GM19372 (cell line): ENCODE results near the gene SARNP.

Experiments
- ATAC-seq: cut with Tn5 transposase; IDR thresholded peaks from one replicate; pipeline ENCODE4 v1.9.1; 2021; ENCODE audit warnings: mild to moderate bottlenecking, low read depth, moderate library complexity; ENCODE audit not compliant: unreplicated experiment

SARNP gene

DNA sequence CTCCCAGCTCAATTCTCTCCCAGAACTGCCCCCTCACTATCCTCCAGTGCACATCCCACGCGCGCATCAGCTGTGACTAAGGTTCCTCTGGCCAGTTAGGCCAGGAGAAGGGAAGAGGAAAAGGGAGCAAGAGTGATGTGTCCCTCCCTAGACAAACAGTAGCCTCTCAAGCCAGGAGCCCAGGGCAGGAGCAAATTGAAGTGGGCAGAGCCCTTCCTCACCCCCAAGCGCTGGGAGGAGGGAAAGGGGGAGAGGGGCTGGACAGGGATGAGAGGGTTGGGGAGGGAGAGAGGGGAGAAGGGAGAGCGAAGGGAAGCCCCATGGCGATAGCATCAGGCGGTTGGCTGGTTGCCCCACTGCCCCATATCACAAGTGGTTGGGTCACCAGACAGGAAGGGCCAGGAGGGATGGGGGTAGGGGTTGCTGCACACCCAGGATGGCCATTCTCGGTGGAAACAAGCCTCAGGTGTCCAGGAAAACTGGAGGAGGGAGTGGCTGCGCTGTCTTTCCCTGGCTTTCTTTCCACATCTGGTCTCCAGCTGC, 89.8 kb downstream of the SARNP start:
- ATAC-seq: no peak

DNA sequence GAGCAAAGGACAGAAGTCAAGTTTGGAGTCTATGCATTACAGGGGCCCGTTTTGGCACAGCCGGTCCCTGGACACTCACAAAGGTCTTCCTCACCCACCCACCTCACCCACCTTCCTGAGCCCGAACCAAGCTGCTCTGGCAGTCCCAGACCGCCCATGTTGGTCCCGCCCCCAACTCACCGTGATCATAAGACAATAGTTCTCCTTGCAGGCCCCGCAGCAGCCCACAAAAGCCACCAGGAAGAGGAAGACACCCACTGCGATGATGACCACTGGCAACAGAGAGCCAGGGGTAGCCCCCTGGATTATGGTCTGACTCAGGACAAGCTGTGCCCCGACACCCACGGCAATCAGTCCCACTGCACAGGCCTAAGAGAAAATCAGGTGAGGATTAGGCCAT, 90.6 kb downstream of the SARNP start:
- no peak for ATAC-seq

- no peak for ATAC-seq
Observed at GRCh38 chr12:55725556-55725955, 92.0 kb downstream of the SARNP start.

- no peak for ATAC-seq
Observed at GRCh38 chr12:55724940-55725309, 92.6 kb downstream of the SARNP start.

- no peak for ATAC-seq
Observed at GRCh38 chr12:55724226-55724939, 93.1 kb downstream of the SARNP start.

DNA sequence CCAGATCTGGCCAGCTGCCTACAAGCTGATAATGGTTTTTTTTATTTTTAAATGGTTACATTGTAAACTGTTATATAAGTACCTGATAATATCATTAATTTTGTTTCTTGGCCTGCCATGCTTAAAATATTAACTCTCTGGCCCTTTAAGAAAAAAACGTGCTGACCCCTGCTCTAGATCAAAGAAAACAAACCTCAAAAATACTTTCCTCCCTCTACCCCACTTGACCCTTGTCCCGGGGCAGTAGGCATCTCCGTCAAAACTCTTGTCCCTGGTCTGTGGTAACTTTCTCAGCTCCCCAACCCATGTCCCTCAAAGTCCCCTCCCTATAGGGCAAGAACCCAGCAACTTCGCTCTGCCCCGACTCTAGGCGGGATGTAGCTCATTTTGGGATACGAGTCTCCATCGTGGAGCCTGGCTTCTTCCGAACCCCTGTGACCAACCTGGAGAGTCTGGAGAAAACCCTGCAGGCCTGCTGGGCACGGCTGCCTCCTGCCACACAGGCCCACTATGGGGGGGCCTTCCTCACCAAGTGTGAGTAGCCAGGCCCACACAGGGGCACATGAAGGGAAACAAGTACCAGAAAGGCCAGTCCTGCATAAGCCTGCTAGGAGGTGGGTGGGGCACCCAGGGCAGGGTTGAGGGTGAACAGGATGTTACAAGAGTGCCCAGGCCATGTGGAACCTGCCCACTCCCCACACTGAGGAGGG, 93.9 kb downstream of the SARNP start:
- no peak for ATAC-seq

DNA sequence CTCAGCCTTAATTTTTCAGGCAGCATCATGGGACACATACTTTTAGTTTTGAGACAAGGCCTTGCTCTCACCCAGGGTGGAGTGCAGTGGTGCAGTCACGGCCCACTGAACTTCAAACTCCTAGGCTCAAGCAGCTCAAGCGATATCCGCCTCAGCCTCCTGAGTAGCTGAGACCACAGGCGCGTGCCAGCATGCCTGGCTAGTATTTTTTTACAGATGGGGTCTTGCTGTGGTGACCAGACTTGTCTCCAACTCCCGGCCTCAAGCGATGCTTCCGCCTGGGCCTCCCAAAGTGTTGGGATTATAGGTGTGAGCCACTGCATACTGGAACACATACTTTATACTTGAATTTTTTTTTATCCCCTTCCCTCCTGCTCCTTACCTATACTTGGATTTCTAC, 94.6 kb downstream of the SARNP start:
- ATAC-seq: no peak

DNA sequence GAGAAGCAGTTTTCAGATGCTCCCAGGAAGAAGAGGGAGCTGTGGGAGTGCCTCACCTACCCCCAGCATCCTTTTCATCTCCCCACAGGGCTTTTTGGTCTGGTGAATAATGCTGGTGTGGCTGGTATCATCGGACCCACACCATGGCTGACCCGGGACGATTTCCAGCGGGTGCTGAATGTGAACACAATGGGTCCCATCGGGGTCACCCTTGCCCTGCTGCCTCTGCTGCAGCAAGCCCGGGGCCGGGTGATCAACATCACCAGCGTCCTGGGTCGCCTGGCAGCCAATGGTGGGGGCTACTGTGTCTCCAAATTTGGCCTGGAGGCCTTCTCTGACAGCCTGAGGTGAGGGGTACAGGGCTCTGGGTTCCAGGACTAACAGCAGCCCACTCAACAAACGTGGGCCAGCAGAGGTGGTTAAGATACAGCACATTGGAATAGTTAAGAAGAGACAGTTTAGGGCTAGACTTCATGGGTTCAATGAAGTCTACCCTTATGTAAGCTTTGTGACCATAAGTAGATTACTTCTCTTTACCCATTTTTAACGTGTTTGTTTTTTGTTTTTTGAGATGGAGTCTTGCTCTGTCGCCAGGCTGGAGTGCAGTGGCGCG, 95.8 kb downstream of the SARNP start:
- no peak for ATAC-seq

GRCh38 chr12:55720894-55721444, 96.6 kb downstream of the SARNP start:
- ATAC-seq: no peak

DNA sequence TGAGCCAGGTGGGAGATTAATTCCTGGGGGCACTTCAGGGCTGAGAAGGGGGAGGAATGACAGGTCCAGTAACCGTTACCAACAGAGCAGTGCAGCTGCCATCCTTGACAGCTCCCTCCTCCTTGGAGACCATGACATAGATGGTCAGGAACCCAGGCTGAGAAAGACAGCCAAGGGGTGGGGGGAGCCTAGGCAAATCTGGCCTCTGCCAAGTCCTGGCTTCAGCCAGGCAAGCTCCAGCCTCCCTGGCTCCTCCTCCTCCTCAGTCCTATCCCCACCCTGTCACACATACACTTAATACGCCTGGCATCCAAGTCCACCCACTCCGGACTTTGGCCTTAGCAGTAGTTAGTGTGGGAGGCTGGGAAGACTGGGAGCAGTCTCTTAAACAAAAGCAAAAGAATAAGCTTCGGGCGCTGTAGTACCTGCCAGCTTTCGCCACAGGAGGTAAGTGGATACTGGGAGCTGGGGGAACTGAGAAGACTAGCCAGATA, 97.4 kb downstream of the SARNP start, which contains the start of gene RDH5:
Gene RDH5, plus strand, starts transcription at position 323 of the 494 bp plus-strand sequence. CDS start 792 bp downstream, outside the sequence.
- ATAC-seq: no peak

DNA sequence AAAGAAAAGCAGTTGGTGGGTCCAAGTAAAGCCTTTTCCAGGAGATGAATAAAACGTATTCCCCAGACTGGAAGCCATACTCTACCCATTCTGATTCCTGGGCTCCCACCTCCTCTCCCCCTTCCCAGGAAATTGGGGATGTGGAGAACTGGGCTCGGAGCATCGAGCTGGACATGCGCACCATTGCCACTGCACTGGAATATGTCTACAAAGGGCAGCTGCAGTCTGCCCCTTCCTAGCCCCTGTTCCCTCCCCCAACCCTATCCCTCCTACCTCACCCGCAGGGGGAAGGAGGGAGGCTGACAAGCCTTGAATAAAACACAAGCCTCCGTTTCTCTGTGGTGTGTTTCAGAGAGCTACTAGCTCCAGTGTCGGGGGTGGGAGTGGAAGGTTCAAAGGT, 98.2 kb downstream of the SARNP start:
- no peak for ATAC-seq

DNA sequence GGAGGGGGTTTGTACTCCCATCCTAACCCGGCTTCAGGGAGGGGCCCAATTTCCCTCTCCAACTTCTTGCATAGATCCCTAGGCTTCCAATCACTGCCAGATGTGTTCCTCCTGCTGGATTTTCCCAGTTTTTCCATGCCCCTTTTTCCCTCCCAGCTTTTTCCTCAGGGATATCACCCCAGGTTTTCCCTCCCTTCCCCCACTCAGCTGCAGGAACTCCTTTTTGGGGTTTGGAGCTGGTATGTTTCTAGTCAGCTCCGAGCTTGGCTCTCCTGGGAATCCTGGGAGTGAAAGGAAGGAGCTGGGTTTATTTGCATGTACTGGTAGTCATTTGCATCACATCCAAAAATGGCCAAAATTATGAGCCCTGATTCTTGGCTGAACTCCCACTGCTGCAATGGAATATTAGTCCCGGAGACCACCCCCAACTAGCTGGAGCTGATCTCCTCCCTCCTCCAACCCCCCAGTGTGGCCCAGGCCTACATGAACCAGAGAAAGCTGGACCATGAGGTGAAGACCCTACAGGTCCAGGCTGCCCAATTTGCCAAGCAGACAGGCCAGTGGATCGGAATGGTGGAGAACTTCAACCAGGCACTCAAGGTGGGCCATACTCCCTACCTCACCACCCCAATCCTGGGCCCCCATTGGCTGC, 98.8 kb downstream of the SARNP start:
- no peak for ATAC-seq

GRCh38 chr12:55718015-55718414, 99.5 kb downstream of the SARNP start:
- no peak for ATAC-seq

GRCh38 chr12:55717011-55718007, 100.2 kb downstream of the SARNP start:
- ATAC-seq: no peak

DNA sequence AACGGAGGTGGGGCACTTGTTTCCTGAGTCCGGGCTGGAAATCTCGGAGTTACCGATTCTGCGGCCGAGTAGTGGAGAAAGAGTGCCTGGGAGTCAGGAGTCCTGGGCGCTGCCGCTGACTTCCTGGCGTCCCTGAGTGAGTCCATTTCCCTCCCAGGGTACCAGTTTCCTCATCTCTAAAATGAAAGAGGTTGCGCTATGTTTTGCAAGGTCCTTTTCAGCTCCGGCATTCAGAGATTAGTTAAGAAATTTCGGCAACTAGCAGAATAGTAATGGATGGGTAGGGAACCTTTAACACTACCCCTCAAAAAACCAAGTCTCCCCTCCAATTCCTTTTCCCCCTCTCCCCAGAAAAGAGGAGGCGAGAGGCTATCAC, 101.0 kb downstream of the SARNP start:
- ATAC-seq: peak; percentile 27

GRCh38 chr12:55715833-55716581, 101.5 kb downstream of the SARNP start, which contains the start of gene BLOC1S1:
TSS of gene BLOC1S1 (plus strand) at chr12:55716046. CDS start at chr12:55716052, 6 bp downstream.
- peak; percentile 92 for ATAC-seq

GRCh38 chr12:55715169-55715764, 102.3 kb downstream of the SARNP start:
- no peak for ATAC-seq

DNA sequence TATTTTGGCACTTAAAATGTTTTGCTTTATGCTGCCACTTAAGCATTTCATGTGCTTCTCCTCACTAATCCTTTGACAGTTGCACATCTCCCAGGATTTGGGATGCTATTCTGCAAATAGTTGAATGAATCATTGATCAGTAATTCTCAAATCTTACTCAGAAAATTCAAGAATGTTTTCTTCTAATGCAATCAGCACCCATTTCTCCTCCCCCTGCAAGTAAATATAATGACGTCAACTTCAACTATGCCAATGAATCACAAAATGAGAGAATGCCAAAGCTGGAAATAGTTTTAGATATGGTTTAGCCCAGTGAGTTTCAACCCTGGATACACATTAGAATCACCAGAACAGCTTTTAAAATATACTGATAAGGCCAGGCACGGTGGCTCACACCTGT, 103.8 kb downstream of the SARNP start:
- no peak for ATAC-seq
